GM12874 (cell line): ENCODE data around the gene EXOC4.

Experiments used
- CTCF ChIP-seq: IDR thresholded peaks from 2 replicates; pipeline ENCODE4 v1.5.1; 2011; ENCODE audit warnings: low read depth, mild to moderate bottlenecking, control low read depth, low read length, moderate library complexity; ENCODE audit not compliant: insufficient read depth

Gene EXOC4

GRCh38 chr7:133923974-133924373 lies 671.1 kb downstream of the EXOC4 start:
- no peak for TF ChIP-seq CTCF

GRCh38 chr7:133931053-133931452 lies 678.2 kb downstream of the EXOC4 start:
- no peak for TF ChIP-seq CTCF

GRCh38 chr7:133932591-133932990 lies 679.7 kb downstream of the EXOC4 start:
- TF ChIP-seq CTCF, result no peak

- no peak for TF ChIP-seq CTCF
Measured at GRCh38 chr7:133934262-133934976, 681.5 kb downstream of the EXOC4 start.

DNA sequence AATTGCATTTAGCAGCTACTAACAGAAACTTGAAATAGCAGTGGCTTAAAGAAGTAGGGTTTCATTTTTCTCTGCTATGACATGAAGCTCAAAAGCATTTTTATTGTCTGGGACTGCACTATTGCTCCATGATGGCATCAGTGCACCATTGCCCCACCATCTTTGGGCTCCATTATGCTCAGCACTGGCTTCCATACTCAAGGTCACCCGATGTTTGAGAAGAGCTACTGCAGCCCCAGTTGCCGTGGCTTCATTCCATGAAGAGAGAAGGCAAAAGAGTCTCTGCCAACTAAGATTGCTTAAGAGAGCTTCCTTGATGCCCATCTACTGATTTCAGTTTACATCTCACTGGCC lies 682.1 kb downstream of the EXOC4 start:
- TF ChIP-seq CTCF, result no peak

GRCh38 chr7:133936074-133936473 lies 683.2 kb downstream of the EXOC4 start:
- no peak for TF ChIP-seq CTCF

GRCh38 chr7:133937786-133938185 lies 684.9 kb downstream of the EXOC4 start:
- TF ChIP-seq CTCF, result no peak
